SK-N-MC (cell line): ENCODE measurements around the gene ST8SIA6.

Source experiments
- EZH2 ChIP-seq: fragments of 200-600 bp; sonication (generic); IDR thresholded peaks from one replicate; pipeline ENCODE4 v1.6.1; 2017; ENCODE audit warnings: antibody characterized with exemption
- FOXP2 ChIP-seq: optimal IDR thresholded peaks from 2 replicates; pipeline ENCODE3; 2011; ENCODE audit warnings: mild to moderate bottlenecking, moderate library complexity; ENCODE audit not compliant: insufficient read depth; ENCODE audit errors: extremely low read length, control extremely low read depth
- POLR2AphosphoS5 ChIP-seq: IDR thresholded peaks from 2 replicates; pipeline ENCODE4 v1.6.1; 2012; ENCODE audit warnings: mild to moderate bottlenecking, low read depth, low read length, borderline replicate concordance

GRCh38 chr10:17423632-17424186, 30.7 kb downstream of the ST8SIA6 start:
- TF ChIP-seq POLR2AphosphoS5 (no peak), EZH2 (no peak), FOXP2 (no peak)
